ENCODE measurements around the gene INPP5A.

DNA sequence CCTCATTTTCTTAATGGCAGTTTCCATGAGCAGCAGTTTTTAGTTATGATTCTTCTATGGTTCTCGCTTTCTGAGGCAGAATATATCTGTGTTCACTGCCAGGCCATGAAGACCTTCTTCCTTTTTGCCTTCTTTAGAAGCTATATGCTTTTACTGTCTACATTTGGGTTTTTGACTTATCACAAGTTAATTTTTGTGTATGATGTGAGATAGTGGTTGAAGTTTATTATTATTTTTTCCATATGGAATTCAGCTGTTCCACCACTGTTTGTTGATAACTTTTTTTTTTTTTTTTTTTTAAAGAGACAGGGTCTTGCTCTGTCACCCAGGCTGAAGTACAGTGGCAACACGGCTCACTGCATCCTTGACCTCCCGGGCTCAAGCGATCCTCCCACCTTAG is 44.5 kb downstream of the INPP5A start:
- TF ChIP-seq, protein P1, sequence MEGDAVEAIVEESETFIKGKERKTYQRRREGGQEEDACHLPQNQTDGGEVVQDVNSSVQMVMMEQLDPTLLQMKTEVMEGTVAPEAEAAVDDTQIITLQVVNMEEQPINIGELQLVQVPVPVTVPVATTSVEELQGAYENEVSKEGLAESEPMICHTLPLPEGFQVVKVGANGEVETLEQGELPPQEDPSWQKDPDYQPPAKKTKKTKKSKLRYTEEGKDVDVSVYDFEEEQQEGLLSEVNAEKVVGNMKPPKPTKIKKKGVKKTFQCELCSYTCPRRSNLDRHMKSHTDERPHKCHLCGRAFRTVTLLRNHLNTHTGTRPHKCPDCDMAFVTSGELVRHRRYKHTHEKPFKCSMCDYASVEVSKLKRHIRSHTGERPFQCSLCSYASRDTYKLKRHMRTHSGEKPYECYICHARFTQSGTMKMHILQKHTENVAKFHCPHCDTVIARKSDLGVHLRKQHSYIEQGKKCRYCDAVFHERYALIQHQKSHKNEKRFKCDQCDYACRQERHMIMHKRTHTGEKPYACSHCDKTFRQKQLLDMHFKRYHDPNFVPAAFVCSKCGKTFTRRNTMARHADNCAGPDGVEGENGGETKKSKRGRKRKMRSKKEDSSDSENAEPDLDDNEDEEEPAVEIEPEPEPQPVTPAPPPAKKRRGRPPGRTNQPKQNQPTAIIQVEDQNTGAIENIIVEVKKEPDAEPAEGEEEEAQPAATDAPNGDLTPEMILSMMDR (IDR thresholded peaks at IDR 0.05), result no peak
- no peak for TF ChIP-seq POLR2A (IDR thresholded peaks at IDR 0.05)
